MM.1S (cell line): ENCODE results near the gene DUSP18.

ENCODE experiments used
- EZH2 ChIP-seq: fragments of 300-600 bp; sonication (generic); optimal IDR thresholded peaks from 2 replicates; pipeline ENCODE3; 2017; ENCODE audit warnings: low read depth, mild to moderate bottlenecking, antibody characterized with exemption, low read length, mixed read lengths
- EZH2phosphoT487 ChIP-seq: fragments of 300-600 bp; sonication (generic); IDR thresholded peaks from 2 replicates; pipeline ENCODE4 v1.6.1; 2018; ENCODE audit warnings: antibody characterized with exemption, low read length

- TF ChIP-seq EZH2phosphoT487 (no peak), EZH2 (no peak)
Measured at GRCh38 chr22:30635273-30636225, 32.1 kb downstream of the DUSP18 start, which contains the start of gene SLC35E4.
